ENCODE measurements around the gene MUL1. TPM values are rescaled to one million over a fixed set of nuclear protein-coding genes. Genes with fewer than 3 reads are reported as not detected.

The MUL1 gene
- polyA plus RNA-seq, 1 of the 3 experiments (the other 2 are of a cell fraction), result 22.8 TPM

DNA sequence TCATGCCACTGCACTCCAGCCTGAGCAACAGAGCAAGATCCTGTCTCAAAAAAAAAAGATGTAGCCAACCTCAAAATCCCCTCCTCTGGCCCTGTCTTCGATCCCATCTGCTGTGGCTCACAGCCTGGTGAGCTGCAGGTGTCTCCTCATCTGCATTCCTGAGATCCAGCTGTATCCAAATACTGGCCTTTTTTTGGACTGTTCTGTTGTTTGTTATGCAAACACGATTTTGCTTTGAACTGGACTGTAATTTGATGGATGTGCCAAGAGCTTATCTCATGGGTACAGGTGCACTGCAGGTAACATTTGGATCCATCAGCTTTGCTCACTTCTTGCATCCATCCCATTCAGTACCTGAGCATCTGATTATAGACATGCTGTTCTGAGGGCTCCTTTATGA lies 30.3 kb upstream of the MUL1 start:
- Histone ChIP-seq H3K4me2 (no peak overlapping the region), H3K4me1 (ENCODE audit: control insufficient read depth in 1 of 2, insufficient read depth in 2 of 2, low read depth in 1 of 2, low read length in 1 of 2) (no peaks in the 10 kb centered on the region), H3K9me3 (no peaks in the 10 kb centered on the region), H3K36me3 (replicated peaks in 1 of 2; ENCODE audit: control insufficient read depth in 1 of 2, insufficient read depth in 2 of 2, low read length in 1 of 2) (no peaks in the 10 kb centered on the region), H3K79me2 (ENCODE audit: insufficient read depth) (no peaks in the 10 kb centered on the region), H3K27me3 (ENCODE audit: insufficient read depth) (peaks cover 37% of the 10 kb centered on the region), H3F3A (replicated peaks; ENCODE audit: insufficient read depth) (no peaks in the 10 kb centered on the region), H3K9ac (no peak overlapping the region), H4K20me1 (ENCODE audit: insufficient read depth) (no peaks in the 10 kb centered on the region), H3K4me3 (ENCODE audit: low read depth in 2 of 2, low read length in 1 of 2) (no peak overlapping the region), H3K9me2 (no peaks in the 10 kb centered on the region), H3K27ac (ENCODE audit: low read depth in 2 of 2, low read length in 1 of 2) (no peak overlapping the region), H2AFZ (ENCODE audit: low read depth) (no peak overlapping the region)
- no peak for DNase-seq
- TF ChIP-seq TAF1 (IDR thresholded peaks at IDR 0.05; ENCODE audit: borderline replicate concordance, low read depth, low read length), result no peak
- TF ChIP-seq NRF1 (IDR thresholded peaks at IDR 0.05; ENCODE audit: low read depth, low read length), result no peak
- TF ChIP-seq MXI1 (IDR thresholded peaks at IDR 0.05; ENCODE audit: low read depth, low read length), result no peak
- no peak for TF ChIP-seq USF1 (IDR thresholded peaks at IDR 0.05; ENCODE audit: borderline replicate concordance, low read depth)
- TF ChIP-seq FOSL2 (IDR thresholded peaks at IDR 0.05; ENCODE audit: borderline replicate concordance, low read depth), result no peak
- TF ChIP-seq MAX (IDR thresholded peaks at IDR 0.05; ENCODE audit: low read depth), result no peak
- CTCF ChIA-PET, result interaction anchor here (0.6 to 2.3 kb wide), 6 partner anchors 10 to 103 kb away, joined by 3 to 7 read pairs (median 3); partner anchors contain the start of gene FAM43B
- 10% methylated on average over 2 of the region's 2 CpGs for WGBS (ENCODE audit: low lambda C conversion rate)
- POLR2A ChIA-PET, result no interaction called here

GRCh38 chr1:20534659-20535417 lies 26.9 kb upstream of the MUL1 start:
- Histone ChIP-seq H3K9me2 (no peaks in the 10 kb centered on the region), H3F3A (replicated peaks; ENCODE audit: insufficient read depth) (no peaks in the 10 kb centered on the region), H3K4me1 (ENCODE audit: control insufficient read depth in 1 of 2, insufficient read depth in 2 of 2, low read depth in 1 of 2, low read length in 1 of 2) (no peaks in the 10 kb centered on the region; a peak in 1 of 4 replicates), H3K36me3 (replicated peaks in 1 of 2; ENCODE audit: control insufficient read depth in 1 of 2, insufficient read depth in 2 of 2, low read length in 1 of 2) (no peaks in the 10 kb centered on the region), H3K27ac (ENCODE audit: low read depth in 2 of 2, low read length in 1 of 2) (no peak overlapping the region), H3K4me3 (ENCODE audit: low read depth in 2 of 2, low read length in 1 of 2) (no peak overlapping the region), H3K9me3 (no peaks in the 10 kb centered on the region), H3K79me2 (ENCODE audit: insufficient read depth) (no peaks in the 10 kb centered on the region), H3K9ac (no peak overlapping the region), H2AFZ (ENCODE audit: low read depth) (no peak overlapping the region), H3K4me2 (no peak overlapping the region), H4K20me1 (ENCODE audit: insufficient read depth) (no peaks in the 10 kb centered on the region), H3K27me3 (ENCODE audit: insufficient read depth) (peaks cover 31% of the 10 kb centered on the region)
- TF ChIP-seq NRF1 (IDR thresholded peaks at IDR 0.05; ENCODE audit: low read depth, low read length) (no peak), JUND (IDR thresholded peaks at IDR 0.05) (no peak), FOXM1 (IDR thresholded peaks at IDR 0.05; ENCODE audit: low read depth) (no peak), RAD21 (IDR thresholded peaks at IDR 0.05; ENCODE audit: low read length) (no peak), TEAD4 (IDR thresholded peaks at IDR 0.05; ENCODE audit: borderline replicate concordance, insufficient read depth) (no peak), NFIC (IDR thresholded peaks at IDR 0.05; ENCODE audit: borderline replicate concordance) (no peak), MAX (IDR thresholded peaks at IDR 0.05; ENCODE audit: low read depth) (no peak), TCF12 (IDR thresholded peaks at IDR 0.05) (no peak), ELF1 (IDR thresholded peaks at IDR 0.05) (no peak), RXRA (IDR thresholded peaks at IDR 0.05; ENCODE audit: borderline replicate concordance, low read depth) (no peak), RFX5 (IDR thresholded peaks at IDR 0.05; ENCODE audit: low read length) (no peak), TAF1 (IDR thresholded peaks at IDR 0.05; ENCODE audit: borderline replicate concordance, low read depth, low read length) (no peak), EZH2phosphoT487 (IDR thresholded peaks at IDR 0.05; ENCODE audit: borderline replicate concordance, low read depth) (no peak), MXI1 (IDR thresholded peaks at IDR 0.05; ENCODE audit: low read depth, low read length) (no peak), SIN3A (IDR thresholded peaks at IDR 0.05; ENCODE audit: borderline replicate concordance, low read depth, low read length) (no peak), GABPA (IDR thresholded peaks at IDR 0.05; ENCODE audit: low read depth) (no peak)
- DNase-seq, result no peak
- 69% methylated on average over 12 of the region's 12 CpGs for whole genome bisulfite sequencing (ENCODE audit: low lambda C conversion rate)
- POLR2A ChIA-PET, result no interaction called here
- CTCF ChIA-PET, result interaction anchor here (1.2 to 2.9 kb wide), 5 partner anchors 10 to 104 kb away, joined by 4 to 13 read pairs (median 5); partner anchors contain the start of gene PINK1

All from SK-N-SH (cell line).